PC-3 (cell line): ENCODE results near the gene UGT1A8. TPM values are rescaled to one million over a fixed set of nuclear protein-coding genes. Genes with fewer than 3 reads are reported as not detected.

ENCODE experiments used
- ATAC-seq: fragments of 200-7000 bp; cut with Tn5 transposase; 2 replicates; pipeline ENCODE4 v1.9.1; 2020; ENCODE audit warnings: mild to moderate bottlenecking, moderate library complexity
- BruUV-seq: library from RNA; stranded (reverse); fragments of 400-500 nt; replicated peaks from 2 replicates; lab custom pipeline; 2021; lab: Mats Ljungman, UMichigan
- CTCF ChIA-PET: fragments of 300-600 bp; sonication (Branson Sonifier 250); formaldehyde crosslinking; loops from one replicate; lab custom pipeline; 2022; ENCODE audit warnings: antibody characterized with exemption; lab: Charles Lee
- POLR2A ChIA-PET: fragments of 300-600 bp; sonication (Branson Sonifier 250); formaldehyde crosslinking; loops from one replicate; lab custom pipeline; 2022; ENCODE audit warnings: antibody characterized with exemption; ENCODE audit not compliant: unreplicated experiment; lab: Charles Lee
- DNase-seq: peaks from one replicate; pipeline ENCODE4 v3.0.0-alpha.2; 2015
- H2AFZ ChIP-seq: fragments of 300-600 bp; sonication (generic); 2 replicates; pipeline ENCODE4 v1.6.0; 2016; ENCODE audit warnings: antibody characterized with exemption, low read length
- H3F3A ChIP-seq: fragments of 300-600 bp; sonication (generic); one replicate; pipeline ENCODE4 v1.6.0; 2017; ENCODE audit warnings: antibody characterized with exemption, low read length, control low read depth, mild to moderate bottlenecking; ENCODE audit not compliant: unreplicated experiment
- H3K27ac ChIP-seq: fragments of 300-600 bp; sonication (generic); 2 replicates; pipeline ENCODE4 v1.5.1; 2016; ENCODE audit warnings: mild to moderate bottlenecking, low read length
- H3K27me3 ChIP-seq: fragments of 300-600 bp; sonication (generic); 2 replicates; pipeline ENCODE4 v1.6.1; 2016; ENCODE audit warnings: low read length, mixed read lengths
- H3K36me3 ChIP-seq: fragments of 300-600 bp; sonication (generic); 2 replicates; pipeline ENCODE4 v1.6.1; 2016; ENCODE audit warnings: low read depth, mixed run types, low read length, mixed read lengths
- H3K4me1 ChIP-seq: fragments of 300-600 bp; sonication (generic); 2 replicates; pipeline ENCODE4 v1.5.1; 2016; ENCODE audit warnings: low read length; ENCODE audit not compliant: insufficient read depth
- H3K4me2 ChIP-seq: fragments of 300-600 bp; sonication (generic); 2 replicates; pipeline ENCODE4 v1.6.0; 2016; ENCODE audit warnings: low read length
- H3K4me3 ChIP-seq: fragments of 300-600 bp; sonication (generic); 2 replicates; pipeline ENCODE4 v1.5.1; 2016; ENCODE audit warnings: mild to moderate bottlenecking, low read length, mixed read lengths
- H3K79me2 ChIP-seq: fragments of 300-600 bp; sonication (generic); 2 replicates; pipeline ENCODE4 v1.6.1; 2017; ENCODE audit warnings: low read length, mixed read lengths
- H3K9ac ChIP-seq: fragments of 300-600 bp; sonication (generic); 2 replicates; pipeline ENCODE4 v1.6.0; 2016; ENCODE audit warnings: mild to moderate bottlenecking, low read length
- H3K9me2 ChIP-seq: fragments of 300-600 bp; sonication (generic); replicated peaks from 2 replicates; pipeline ENCODE4 v1.6.1; 2016; ENCODE audit warnings: mixed run types, low read length, mixed read lengths
- H3K9me3 ChIP-seq: fragments of 300-600 bp; sonication (generic); 2 replicates; pipeline ENCODE4 v1.6.1; 2016; ENCODE audit warnings: low read length, mixed read lengths
- H4K20me1 ChIP-seq: fragments of 300-600 bp; sonication (generic); 2 replicates; pipeline ENCODE4 v1.6.1; 2016; ENCODE audit warnings: low read length, mixed read lengths
- EZH2 ChIP-seq: fragments of 300-600 bp; sonication (generic); IDR thresholded peaks from one replicate; pipeline ENCODE4 v1.6.1; 2017; ENCODE audit warnings: antibody characterized with exemption, mild to moderate bottlenecking, low read length; ENCODE audit not compliant: unreplicated experiment
- EZH2phosphoT487 ChIP-seq: fragments of 300-600 bp; sonication (generic); IDR thresholded peaks from 2 replicates; pipeline ENCODE4 v1.6.1; 2018; ENCODE audit warnings: mild to moderate bottlenecking, antibody characterized with exemption, low read length, borderline replicate concordance
- intact Hi-C: fragments of 100-400 bp; cut with micrococcal nuclease; formaldehyde crosslinking; loops from 2 replicates; pipeline ENCODE4 v1.9.0; 2023
- total RNA-seq: library from RNA; depleted of rRNA; stranded (reverse); fragments of >200 nt; gene quantifications from 2 replicates; pipeline ENCODE4 v1.2.3, GENCODE V29; 2014
- TF ChIP-seq, protein P1 (sequence below): fragments of 300-600 bp; sonication (generic); conservative IDR thresholded peaks from 2 replicates; pipeline ENCODE4 v1.5.1; 2017; ENCODE audit warnings: antibody characterized with exemption, low read depth, mild to moderate bottlenecking, low read length

The UGT1A8 gene
- total RNA-seq, 1 experiment from 2014 or later = not detected

GRCh38 chr2:233815861-233816260, 198.4 kb downstream of the UGT1A8 start:
- H3K27ac ChIP-seq = no peak overlapping the region
- no peaks in the 10 kb centered on the region for H3K27me3 ChIP-seq
- intact Hi-C loops = loop anchor here (2.0 kb wide), 1 partner anchor 57 kb away; no protein-coding TSS in a partner anchor
- ChIA-PET POLR2A (no interaction called here), CTCF (no interaction called here)
- no peaks in the 10 kb centered on the region for H3K9me2 ChIP-seq
- no TSS peak for BruUV-seq
- no peaks in the 10 kb centered on the region for H3F3A ChIP-seq
- no peaks in the 10 kb centered on the region for H3K79me2 ChIP-seq
- TF ChIP-seq EZH2 = no peak
- no peak for TF ChIP-seq EZH2phosphoT487
- TF ChIP-seq, protein P1, sequence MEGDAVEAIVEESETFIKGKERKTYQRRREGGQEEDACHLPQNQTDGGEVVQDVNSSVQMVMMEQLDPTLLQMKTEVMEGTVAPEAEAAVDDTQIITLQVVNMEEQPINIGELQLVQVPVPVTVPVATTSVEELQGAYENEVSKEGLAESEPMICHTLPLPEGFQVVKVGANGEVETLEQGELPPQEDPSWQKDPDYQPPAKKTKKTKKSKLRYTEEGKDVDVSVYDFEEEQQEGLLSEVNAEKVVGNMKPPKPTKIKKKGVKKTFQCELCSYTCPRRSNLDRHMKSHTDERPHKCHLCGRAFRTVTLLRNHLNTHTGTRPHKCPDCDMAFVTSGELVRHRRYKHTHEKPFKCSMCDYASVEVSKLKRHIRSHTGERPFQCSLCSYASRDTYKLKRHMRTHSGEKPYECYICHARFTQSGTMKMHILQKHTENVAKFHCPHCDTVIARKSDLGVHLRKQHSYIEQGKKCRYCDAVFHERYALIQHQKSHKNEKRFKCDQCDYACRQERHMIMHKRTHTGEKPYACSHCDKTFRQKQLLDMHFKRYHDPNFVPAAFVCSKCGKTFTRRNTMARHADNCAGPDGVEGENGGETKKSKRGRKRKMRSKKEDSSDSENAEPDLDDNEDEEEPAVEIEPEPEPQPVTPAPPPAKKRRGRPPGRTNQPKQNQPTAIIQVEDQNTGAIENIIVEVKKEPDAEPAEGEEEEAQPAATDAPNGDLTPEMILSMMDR = no peak
- H3K4me1 ChIP-seq = no peaks in the 10 kb centered on the region
- no peaks in the 10 kb centered on the region for H3K36me3 ChIP-seq
- no peak overlapping the region for H3K4me3 ChIP-seq
- no peak for DNase-seq
- no peak overlapping the region for H2AFZ ChIP-seq
- H3K9me3 ChIP-seq = no peaks in the 10 kb centered on the region
- H3K9ac ChIP-seq = no peak overlapping the region
- no peak for ATAC-seq
- H4K20me1 ChIP-seq = no peaks in the 10 kb centered on the region
- H3K4me2 ChIP-seq = no peak overlapping the region

DNA sequence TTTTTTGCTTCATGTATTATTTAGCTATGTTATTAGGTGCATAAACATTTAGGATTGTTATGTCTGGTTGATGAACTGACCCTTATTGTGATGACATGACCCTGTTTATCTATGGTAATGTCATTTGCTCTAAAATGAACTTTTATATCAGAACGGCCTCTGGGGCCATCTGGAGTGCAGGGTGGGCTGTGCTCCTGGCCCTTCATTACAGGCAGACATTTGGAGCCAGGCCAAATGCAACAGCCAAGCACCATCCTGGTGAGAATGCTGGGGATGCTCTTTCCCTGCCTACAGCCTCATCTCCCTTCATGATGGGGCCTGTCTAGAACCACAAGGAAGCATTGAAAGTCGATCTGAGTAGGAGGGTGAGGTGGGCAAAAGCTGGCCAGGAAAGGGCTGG, 198.9 kb downstream of the UGT1A8 start:
- POLR2A ChIA-PET = no interaction called here
- intact Hi-C loops = no loop called here

GRCh38 chr2:233816771-233817170, 199.3 kb downstream of the UGT1A8 start:
- ATAC-seq = no peak
- Histone ChIP-seq H3K9ac (no peak overlapping the region), H3F3A (no peaks in the 10 kb centered on the region), H3K27me3 (no peaks in the 10 kb centered on the region), H3K9me2 (no peaks in the 10 kb centered on the region), H3K27ac (no peak overlapping the region), H2AFZ (no peak overlapping the region), H3K4me1 (no peaks in the 10 kb centered on the region), H3K4me3 (no peak overlapping the region), H3K9me3 (no peaks in the 10 kb centered on the region), H3K79me2 (no peaks in the 10 kb centered on the region), H3K4me2 (no peak overlapping the region), H4K20me1 (no peaks in the 10 kb centered on the region), H3K36me3 (no peaks in the 10 kb centered on the region)
- ChIA-PET CTCF (no interaction called here), POLR2A (no interaction called here)
- no peak for TF ChIP-seq EZH2phosphoT487
- no TSS peak for BruUV-seq
- no peak for DNase-seq
- intact Hi-C loops = no loop called here

More for the DNA sequence above, 198.9 kb downstream of the UGT1A8 start:
- CTCF ChIA-PET = no interaction called here
- H3K4me1 ChIP-seq = no peaks in the 10 kb centered on the region
- ATAC-seq = no peak
- H3K79me2 ChIP-seq = no peaks in the 10 kb centered on the region
- H3K4me3 ChIP-seq = no peak overlapping the region
- no peaks in the 10 kb centered on the region for H3K9me3 ChIP-seq
- DNase-seq = no peak
- no peak overlapping the region for H3K4me2 ChIP-seq
- H3F3A ChIP-seq = no peaks in the 10 kb centered on the region
- no peaks in the 10 kb centered on the region for H3K9me2 ChIP-seq
- no peak overlapping the region for H3K27ac ChIP-seq
- BruUV-seq = no TSS peak
- TF ChIP-seq, protein P1 = no peak
- no peak for TF ChIP-seq EZH2phosphoT487
- TF ChIP-seq EZH2 = no peak
- H3K9ac ChIP-seq = no peak overlapping the region
- no peaks in the 10 kb centered on the region for H3K27me3 ChIP-seq
- H2AFZ ChIP-seq = no peak overlapping the region
- H3K36me3 ChIP-seq = no peaks in the 10 kb centered on the region
- no peaks in the 10 kb centered on the region for H4K20me1 ChIP-seq
